LNCAP (cell line): ENCODE results near the gene HECTD1.

ENCODE experiments used
- CTCF ChIP-seq: fragments of 450-650 bp; IDR thresholded peaks from 2 replicates; pipeline ENCODE4 v1.5.1; 2017; ENCODE audit warnings: mild to moderate bottlenecking

HECTD1 gene

GRCh38 chr14:31139301-31139847 is 68.2 kb downstream of the HECTD1 start:
- TF ChIP-seq CTCF, result no peak

- no peak for TF ChIP-seq CTCF
Measured at GRCh38 chr14:31138301-31138700, 69.3 kb downstream of the HECTD1 start.

GRCh38 chr14:31137214-31137889 is 70.2 kb downstream of the HECTD1 start:
- TF ChIP-seq CTCF, result no peak

GRCh38 chr14:31133133-31133532 is 74.5 kb downstream of the HECTD1 start:
- TF ChIP-seq CTCF, result no peak

GRCh38 chr14:31128601-31129526 is 78.7 kb downstream of the HECTD1 start:
- TF ChIP-seq CTCF, result no peak

- TF ChIP-seq CTCF, result no peak
Measured at GRCh38 chr14:31127690-31128089, 79.9 kb downstream of the HECTD1 start.

GRCh38 chr14:31126680-31127079 is 80.9 kb downstream of the HECTD1 start:
- no peak for TF ChIP-seq CTCF
